ENCODE data around the gene BMP8A.
"Not testable (repeated sequence)": the region's sequence is repeated elsewhere in the genome, so short reads cannot be mapped to it uniquely, and the experiment has no call there.

BMP8A gene

DNA sequence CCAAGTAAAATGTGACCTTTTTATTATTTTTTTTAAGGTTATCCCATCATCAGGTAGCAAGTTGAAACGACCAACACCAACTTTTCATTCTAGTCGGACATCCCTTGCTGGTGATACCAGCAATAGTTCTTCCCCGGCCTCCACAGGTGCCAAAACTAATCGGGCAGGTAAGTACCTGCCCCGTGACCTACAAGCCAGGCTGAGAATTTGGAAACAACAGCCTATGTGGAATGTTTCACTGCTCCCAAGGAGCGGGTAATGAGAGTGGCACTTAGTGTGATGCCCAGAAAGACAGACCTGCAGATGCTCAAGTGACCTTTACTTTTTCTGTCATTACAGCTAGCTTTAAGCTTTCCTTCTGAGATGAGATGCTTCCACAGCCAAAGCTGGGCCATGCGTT, 6.9 kb upstream of the BMP8A start:
- no peak for DNase-seq

- DNase-seq = no peak
These were observed 6.2 kb upstream of the BMP8A start for GRCh38 chr1:39485046-39485803.

DNA sequence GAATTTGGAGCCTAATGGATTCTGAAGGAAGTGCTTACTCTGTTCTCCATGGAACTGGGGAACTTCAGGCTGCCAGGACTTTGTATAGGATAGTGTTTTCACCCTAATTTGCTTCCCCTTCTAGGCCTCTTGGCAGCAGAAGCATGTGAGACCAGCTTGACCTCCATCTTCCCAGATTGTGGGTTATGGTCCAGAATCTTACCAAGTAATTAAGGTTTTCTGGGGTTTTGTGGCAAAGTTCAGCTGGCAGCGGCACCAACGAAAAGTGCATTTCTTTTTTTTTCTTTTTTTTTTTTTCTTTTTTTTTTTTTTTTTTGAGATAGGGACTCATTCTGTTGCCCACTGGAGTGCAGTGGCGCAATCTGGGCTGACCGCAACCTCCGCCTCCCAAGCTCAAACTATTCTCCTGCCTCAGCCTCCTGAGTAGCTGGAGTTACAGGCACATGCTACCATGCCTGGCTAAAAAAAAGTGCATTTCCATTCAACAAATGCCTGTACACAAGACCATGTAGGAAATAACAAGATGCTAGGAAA, 3.4 kb upstream of the BMP8A start:
- no peak for DNase-seq

GRCh38 chr1:39488793-39489566, 2.5 kb upstream of the BMP8A start:
- DNase-seq = no peak

GRCh38 chr1:39489567-39490239, 1.7 kb upstream of the BMP8A start:
- no peak for DNase-seq

DNA sequence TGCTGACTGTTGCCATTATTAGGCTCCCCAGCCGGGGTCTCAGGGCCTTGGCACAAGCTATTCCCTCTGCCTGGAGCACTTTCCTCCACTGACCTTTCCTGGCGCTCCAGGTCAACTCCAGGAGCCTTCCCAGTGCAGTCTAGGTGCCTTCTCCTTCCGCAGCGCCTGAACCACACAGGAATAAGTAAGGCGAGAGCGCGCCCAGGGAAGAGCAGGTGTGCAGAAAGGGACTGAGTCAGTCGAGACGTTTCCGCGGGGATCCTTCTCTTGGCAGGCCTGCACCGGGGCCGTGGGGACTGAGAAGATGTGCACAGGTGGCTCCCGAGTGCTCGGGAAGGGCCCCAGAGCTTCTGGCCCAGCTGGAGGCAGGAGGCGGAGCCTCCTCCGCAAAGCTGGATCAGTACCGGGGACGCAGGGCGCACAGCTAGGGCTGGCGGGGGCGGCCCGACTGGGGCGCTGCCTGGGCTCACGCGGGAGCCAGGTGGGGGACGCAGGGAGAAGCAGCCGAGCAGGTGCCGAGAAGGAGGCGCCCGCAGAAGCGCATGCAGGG, 765 bp upstream of the BMP8A start:
- no peak for DNase-seq

- not testable (repeated sequence) for DNase-seq
These were observed 944 bp downstream of the BMP8A start for GRCh38 chr1:39492118-39493042.

DNA sequence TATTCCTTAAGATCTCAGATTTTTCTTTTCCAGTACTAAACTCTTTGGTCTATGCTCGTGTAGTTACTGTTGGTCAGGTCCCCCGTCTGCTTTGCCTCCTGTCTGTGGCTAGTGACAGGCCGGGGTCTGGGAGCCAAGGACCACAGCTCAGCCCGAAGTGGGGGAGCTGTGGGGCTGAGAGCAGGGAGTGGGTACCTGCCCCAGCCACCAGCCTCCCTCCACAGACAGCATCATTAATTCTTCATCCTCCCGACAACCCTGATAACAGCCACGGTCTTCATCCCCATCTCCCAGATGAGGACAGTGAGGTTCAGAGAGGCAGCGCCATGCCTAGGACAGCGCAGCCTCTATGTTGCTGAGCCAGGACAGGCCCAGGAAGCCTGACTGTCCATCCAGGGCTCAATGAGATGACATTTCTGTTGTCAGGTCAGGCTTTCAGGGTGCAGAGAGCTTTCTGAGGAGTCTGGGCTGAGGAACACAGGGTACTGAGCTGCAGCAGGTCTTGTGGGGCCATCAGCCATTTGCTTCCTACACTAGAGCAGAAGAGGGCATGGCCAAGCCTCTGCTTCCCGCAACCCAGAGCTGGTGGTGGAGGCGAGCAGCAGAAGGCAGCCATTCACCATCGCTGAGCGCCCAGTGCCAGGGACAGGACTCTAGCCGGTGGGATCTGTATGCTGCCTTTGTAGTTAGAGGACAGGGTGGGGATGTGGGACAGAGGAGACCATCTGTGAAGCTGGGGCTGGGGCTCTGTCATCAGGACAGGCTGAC, 1.8 kb downstream of the BMP8A start:
- not testable (repeated sequence) for DNase-seq

DNA sequence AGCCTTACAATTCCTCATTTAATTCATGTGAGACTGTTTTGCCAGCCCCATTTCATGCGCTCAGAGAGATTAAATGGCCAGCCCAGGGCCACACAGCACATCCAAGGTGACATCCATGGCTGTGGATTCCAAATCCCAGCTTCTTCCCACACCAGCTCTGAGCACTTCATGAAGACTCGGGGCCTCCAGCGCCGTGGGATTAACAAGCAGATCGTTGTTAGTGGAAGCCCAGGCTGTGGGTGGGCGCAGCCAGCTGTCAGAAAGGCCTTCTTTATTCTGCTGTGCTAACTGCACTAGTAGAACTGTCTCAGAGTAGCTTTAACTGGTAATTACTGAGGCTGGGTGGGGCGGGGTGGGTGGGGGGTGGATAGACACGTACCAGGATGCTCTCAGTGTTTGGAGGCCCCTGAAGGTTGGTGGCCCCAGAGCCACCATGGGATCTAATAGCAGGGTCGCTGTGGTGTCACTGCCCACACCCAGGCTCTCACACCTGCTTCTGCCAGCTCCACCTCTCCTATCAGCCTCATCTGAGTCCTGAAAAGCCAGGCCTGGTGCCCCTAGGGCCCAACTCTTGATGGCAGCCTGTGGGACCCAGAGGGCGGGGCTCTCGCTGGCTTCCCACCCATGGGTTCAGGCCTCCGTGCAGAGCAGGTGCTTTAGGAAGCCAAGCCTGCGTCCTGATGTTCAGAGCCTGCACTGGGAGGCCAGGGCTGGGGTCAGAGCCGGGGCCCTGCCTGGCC, 3.4 kb downstream of the BMP8A start:
- no peak for DNase-seq

DNA sequence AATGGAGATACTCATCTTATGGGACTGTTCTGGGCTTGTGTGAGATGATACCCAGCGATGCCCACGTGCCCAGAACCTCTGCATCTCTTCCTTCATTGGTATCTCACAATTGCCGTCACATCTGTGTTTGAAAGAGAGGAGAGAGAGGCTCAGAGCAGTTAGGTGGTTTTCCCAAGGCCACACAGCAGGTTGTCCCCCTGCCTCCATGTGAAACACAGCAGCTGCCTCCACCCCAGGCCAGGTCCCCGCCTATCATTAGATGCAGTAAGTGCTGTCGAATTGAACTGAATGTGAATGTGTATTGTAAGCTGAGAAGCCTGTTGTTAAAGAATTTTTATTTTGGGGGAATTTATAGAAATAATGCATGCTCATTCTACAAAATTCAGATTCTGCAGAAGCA, 5.1 kb downstream of the BMP8A start:
- DNase-seq = not testable (repeated sequence)

DNA sequence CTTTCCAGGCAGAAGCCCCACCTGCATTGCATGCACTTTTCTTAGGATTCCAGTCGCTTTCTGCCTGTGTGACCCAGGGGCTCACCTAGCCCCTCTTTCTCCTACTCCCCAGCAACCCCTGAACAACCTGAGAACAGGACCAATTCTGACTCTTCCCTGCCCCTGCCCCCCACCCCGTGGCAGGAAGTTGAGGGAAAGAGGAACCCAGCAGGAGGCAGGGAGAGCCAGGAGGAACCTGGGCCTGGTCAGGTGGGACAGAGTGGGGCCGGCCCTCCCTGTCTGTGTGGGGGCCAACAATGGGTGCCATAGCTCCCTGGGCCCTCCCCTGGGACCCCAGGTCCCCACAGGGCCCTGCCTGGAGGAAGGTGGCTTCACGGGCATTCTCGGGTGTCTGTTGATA, 6.1 kb downstream of the BMP8A start:
- DNase-seq = no peak

DNA sequence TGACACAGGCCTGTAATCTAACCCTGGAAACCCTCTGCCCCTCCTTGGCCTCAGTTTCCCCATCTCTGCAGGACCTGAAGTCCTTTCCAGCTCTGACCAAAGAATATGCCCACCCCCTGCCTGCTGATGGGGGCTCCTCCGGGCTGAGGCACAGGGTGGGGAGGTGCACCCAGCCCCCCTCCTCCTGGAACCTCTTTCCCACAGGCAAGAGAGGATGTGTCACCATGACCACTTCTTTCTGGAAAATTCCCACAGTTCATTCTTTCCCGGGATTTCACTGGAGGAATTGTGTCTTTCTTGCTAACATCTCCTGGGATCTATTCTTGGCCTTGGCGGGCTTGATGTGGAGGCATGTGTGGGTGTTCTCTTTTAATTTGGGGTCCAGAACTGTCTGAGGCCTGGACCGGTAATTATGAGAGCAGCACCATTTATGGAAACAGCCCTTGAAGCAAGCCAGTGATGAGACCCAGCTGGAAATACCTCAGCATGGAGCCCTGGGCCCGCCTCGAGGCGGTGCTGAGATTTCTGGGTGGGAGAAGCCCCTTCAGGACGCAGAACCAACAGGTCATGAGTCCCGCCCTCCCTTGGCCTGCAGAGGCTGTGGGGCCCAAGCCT, 6.8 kb downstream of the BMP8A start:
- not testable (repeated sequence) for DNase-seq

DNA sequence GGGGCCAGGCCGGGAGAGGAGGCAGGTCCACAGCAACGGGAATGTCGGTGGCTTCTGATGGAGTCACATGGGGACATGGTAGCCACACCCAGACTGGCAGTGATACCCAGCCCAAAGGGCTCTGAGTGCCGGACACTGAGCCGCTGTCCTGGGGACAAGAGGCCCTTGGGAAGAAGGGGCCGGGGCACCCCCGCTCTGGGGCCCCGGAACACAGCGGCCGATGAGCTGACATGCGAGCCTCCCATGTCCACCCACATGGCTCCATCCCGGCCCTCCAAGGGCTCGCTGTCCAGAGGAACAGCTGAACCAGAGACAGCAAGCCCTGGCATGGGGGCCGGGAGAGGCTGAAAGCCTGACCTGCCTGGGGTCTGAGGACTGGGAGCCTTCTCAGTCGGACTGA, 7.4 kb downstream of the BMP8A start:
- DNase-seq = not testable (repeated sequence)

DNA sequence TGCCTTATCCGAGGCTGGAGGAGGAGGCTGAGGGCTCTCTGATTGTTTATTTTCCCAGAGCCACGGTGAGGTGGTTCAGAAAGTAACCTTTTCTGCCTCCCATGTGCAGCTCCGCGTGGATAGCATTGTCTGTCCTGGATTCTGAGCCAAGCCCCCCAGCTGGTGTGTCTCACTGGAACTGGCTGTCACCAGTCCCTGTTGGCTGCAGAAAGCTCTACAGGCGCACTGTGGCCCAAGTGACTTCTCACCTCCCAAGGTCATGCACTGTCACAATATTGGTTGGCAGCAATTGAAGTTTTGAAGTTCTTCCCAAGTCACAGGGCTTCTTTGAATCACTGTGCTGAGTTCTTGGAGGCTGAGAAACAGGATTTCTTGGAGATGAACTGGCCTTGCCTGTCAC, 8.2 kb downstream of the BMP8A start:
- DNase-seq = no peak

DNA sequence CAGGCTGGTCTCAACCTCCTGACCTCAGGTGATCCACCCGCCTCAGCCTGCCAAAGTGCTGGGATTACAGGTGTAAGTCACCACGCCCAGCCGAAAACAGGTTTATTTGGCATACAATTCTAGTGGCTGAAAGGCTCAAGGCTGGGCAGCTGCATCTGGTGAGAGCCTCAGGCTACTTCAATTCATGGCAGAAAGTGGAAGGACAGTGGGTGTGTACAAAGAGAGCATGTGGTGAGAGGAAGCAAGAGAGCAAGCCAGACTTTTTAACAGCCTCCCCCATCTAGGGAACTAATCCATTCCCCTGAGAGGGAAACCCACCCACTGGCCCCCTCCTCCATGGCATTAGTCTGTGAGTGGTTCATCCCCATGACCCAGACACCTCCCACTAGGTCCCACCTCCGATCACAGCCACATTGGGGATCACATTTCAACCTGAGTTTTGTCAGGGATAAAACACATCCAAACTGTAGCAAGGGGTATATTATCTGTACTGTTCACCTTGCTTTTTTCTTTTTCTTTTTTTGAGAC, 9.5 kb downstream of the BMP8A start:
- DNase-seq = no peak

DNA sequence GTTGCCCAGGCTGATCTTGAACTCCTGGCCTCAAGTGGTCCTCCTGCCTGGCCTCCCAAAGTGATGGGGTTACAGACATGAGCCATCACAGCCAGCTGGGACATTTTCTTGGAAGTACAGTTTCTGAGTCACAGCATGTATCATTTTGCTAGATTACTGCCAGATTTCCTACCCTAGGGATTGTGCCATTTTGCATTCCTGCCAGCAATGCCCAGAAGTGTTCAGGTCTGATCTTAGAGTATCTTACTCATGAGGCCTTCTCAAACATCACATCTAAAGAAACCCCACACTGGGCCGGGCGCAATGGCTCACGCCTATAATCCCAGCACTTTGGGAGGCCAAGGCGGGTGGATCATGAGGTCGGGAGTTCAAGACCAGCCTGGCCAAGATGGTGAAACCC, 10.2 kb downstream of the BMP8A start:
- DNase-seq = no peak

GRCh38 chr1:39504436-39504835, 13.0 kb downstream of the BMP8A start:
- DNase-seq = not testable (repeated sequence)

DNA sequence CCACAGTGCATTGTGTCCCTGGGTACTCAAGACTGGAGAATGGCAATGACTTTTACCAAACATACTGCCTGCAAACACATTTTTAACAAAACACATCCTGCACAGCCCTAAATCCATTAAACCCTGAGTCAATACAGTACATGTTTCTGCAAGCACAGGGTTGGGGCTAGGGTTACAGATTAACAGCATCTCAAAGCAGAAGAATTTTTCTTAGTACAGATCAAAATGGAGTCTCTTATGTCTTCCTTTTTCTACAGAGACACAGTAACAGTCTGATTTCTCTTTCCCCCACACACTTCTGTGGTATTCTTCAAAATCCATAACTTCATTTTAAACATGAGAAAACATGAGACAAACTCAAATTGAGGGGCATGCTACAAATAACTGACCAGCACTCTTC, 13.9 kb downstream of the BMP8A start:
- no peak for DNase-seq

DNA sequence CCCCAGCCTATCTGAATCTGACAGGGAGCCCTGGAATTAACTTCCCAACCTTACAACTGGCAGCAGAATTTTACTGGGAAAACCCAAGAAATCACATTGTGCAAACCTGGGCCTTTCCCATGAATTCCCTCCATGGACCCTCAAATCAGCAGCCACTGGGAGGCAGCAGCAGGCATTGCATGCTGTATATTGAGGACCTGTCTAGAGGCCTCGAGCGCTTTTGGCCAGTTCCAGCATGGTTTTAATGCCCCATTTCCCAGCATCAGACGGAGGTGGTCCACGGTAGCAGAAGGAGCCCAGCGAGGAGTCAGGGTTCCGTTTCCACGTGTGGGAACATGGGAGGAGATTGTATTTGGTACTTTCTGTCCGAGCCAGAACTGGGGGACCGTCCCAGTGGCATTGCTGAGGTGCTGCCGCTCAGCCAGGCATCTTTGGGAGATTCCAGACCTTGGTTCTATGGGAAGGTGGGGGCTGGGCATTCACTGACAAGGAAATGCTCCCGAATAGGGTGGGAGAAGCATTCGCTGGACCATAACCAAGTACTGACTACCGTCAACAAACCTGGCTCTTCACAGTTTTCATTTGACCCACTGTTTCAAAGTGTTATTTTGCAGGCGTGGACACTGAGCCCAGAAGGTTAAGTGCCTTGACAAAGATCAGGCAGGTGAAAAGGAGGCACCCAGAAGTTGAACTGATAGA, 15.9 kb downstream of the BMP8A start:
- no peak for DNase-seq
